ENCODE results near the gene ABLIM2. TPM values are rescaled to one million over a fixed set of nuclear protein-coding genes. Genes with fewer than 3 reads are reported as not detected.

The ABLIM2 gene
- total RNA-seq, 1 donor from 2014 or later: 5.2 TPM

DNA sequence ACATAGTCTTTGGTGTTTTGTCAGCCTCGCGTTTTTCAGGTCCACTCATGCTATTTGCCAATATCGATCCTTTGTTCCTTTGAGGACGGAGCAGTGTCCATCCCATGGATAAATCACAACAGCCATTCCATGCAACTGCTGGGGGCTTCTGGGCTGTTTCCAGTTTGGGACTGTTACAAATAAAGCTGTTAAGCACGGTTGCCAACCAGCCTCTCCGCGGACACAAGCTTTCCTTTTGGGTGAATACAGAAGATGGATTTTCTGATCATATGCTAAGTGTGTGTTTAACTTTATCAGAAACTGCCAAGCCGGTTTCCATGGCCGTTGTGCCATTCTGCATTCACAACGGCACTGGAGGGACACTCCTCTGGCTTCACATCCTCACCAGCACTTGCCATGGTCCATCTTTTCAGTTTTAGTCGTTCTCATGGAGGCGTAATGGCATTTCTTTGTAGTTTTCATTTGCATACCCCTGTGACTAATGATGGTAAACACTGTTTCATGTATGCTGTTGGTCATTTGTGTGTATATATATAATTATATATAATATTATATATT is 67.8 kb downstream of the ABLIM2 start:
- no peak overlapping the region for H3K4me3 ChIP-seq
- H3K36me3 ChIP-seq: no peaks in the 10 kb centered on the region
- H3K9me3 ChIP-seq: peaks cover 17% of the 10 kb centered on the region
- TF ChIP-seq CTCF (IDR thresholded peaks at IDR 0.05): no peak
- ATAC-seq (no peak), DNase-seq (no peak)
- no peaks in the 10 kb centered on the region for H3K27me3 ChIP-seq (ENCODE audit: low read depth)
- intact Hi-C loops (cut with DNase I): no loop called here
- no peaks in the 10 kb centered on the region for H3K4me1 ChIP-seq
- no peak overlapping the region for H3K27ac ChIP-seq

- TF ChIP-seq CTCF (IDR thresholded peaks at IDR 0.05): no peak
- H3K4me1 ChIP-seq: no peaks in the 10 kb centered on the region
- no peak overlapping the region for H3K27ac ChIP-seq
- DNase-seq: no peak
- no peaks in the 10 kb centered on the region for H3K36me3 ChIP-seq
- H3K27me3 ChIP-seq (ENCODE audit: low read depth): no peaks in the 10 kb centered on the region
- no peak overlapping the region for H3K4me3 ChIP-seq
- ATAC-seq: no peak
- peaks cover 17% of the 10 kb centered on the region for H3K9me3 ChIP-seq
- intact Hi-C loops (cut with DNase I): no loop called here
Measured at GRCh38 chr4:8090312-8090711, 68.3 kb downstream of the ABLIM2 start.

DNA sequence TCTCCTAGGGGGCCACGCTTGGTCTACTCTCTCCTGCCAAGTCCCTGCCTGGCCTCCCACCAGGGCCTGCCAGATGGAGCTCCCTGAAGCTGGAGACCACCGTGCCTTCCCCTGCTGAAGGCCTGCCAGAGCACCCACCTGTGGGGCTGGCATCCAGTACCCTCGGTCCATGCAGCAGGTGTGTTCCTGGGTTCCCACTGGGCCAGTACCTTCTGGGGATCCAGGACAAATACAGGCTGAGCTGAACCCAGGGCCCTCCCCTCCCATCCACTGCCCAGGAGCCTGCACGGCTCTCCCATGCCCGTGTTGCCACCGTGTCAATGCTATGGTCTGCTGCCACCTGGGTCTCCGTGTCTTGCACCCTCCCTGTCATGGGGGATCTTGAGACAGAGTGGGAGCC is 68.8 kb downstream of the ABLIM2 start:
- no peak overlapping the region for H3K27ac ChIP-seq
- TF ChIP-seq CTCF (IDR thresholded peaks at IDR 0.05): no peak
- no peak for DNase-seq
- no peaks in the 10 kb centered on the region for H3K4me1 ChIP-seq
- no peak overlapping the region for H3K4me3 ChIP-seq
- no peaks in the 10 kb centered on the region for H3K36me3 ChIP-seq
- no peak for ATAC-seq
- intact Hi-C loops (cut with DNase I): no loop called here
- no peaks in the 10 kb centered on the region for H3K27me3 ChIP-seq (ENCODE audit: low read depth)
- H3K9me3 ChIP-seq: peaks cover 17% of the 10 kb centered on the region

DNA sequence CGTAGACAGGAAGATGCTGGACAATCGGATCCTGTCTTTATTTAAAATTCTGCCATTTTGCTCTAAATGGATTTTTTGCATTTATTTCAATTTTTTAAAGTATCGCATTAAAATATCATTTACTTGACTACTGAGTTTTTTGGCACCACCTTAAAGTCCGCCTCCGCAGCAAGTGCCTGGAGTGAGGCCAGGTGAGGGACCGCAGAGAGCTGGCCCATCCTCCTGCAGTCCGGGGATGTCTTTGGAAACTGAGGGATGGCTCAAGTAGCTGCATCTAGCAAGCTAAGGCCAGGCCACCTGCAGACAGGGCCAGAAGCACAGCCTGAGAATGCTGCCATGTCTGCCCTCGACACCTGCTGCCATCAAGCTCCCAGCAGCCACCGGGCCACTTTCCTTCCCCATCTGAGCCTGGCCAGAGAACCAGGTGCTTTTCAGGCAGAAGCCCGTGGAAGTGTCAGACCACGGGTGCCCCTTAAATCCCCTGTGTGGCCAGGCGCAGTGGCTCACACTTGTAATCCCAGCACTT is 69.6 kb downstream of the ABLIM2 start:
- intact Hi-C loops (cut with DNase I): no loop called here
- no peaks in the 10 kb centered on the region for H3K4me1 ChIP-seq
- H3K36me3 ChIP-seq: no peaks in the 10 kb centered on the region
- ATAC-seq: no peak
- no peak for DNase-seq
- no peaks in the 10 kb centered on the region for H3K27me3 ChIP-seq (ENCODE audit: low read depth)
- H3K27ac ChIP-seq: no peak overlapping the region
- no peak for TF ChIP-seq CTCF (IDR thresholded peaks at IDR 0.05)
- H3K4me3 ChIP-seq: no peak overlapping the region
- H3K9me3 ChIP-seq: peaks cover 11% of the 10 kb centered on the region

DNA sequence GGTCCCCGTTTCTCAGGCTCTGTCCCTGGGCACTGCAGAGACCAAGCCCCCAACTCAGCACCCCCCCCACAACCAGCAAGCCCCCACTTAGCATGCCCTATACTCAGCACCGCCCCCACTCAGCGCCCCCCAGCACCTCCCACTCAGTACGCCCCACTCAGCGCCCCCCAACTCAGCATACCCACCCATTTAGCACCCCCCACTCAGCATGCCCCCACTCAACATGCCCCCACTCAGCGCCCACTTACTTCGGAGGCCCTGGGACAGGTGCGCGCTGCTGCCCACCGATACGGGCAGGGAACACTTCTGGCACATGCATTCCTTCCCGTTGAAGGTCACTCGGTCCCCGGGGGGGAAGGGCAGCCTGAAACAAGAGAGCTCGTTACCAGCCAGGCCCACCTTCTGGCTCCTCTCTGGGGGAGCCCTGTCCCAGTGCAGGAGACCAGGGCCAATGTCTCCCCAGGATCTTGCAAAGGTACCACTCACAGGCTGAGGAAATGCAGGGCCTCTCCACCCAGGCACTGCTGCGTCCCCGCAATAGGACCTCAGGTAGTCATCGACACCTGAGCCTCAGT is 70.6 kb downstream of the ABLIM2 start:
- Histone ChIP-seq H3K9me3 (peaks cover under 1% of the 10 kb centered on the region), H3K27me3 (ENCODE audit: low read depth) (no peaks in the 10 kb centered on the region), H3K4me1 (no peaks in the 10 kb centered on the region), H3K36me3 (no peaks in the 10 kb centered on the region), H3K27ac (no peak overlapping the region), H3K4me3 (no peak overlapping the region)
- ATAC-seq (no peak), DNase-seq (no peak)
- TF ChIP-seq CTCF (IDR thresholded peaks at IDR 0.05): no peak
- intact Hi-C loops (cut with DNase I): no loop called here

All from lower lobe of right lung (tissue), 2 donors.